Globus pallidus (tissue), 1 donor: Measurements from ENCODE around the gene TMEM179.
A peak's percentile ranks its signal among the peaks of the same experiment; 100 is the strongest.
"Not testable (repeated sequence)": the region's sequence is repeated elsewhere in the genome, so short reads cannot be mapped to it uniquely, and the experiment has no call there.

ENCODE experiments used
- DNase-seq: peaks from one replicate; pipeline ENCODE4 v3.0.0-alpha.2; 2015; ENCODE audit warnings: low spot score

The TMEM179 gene

GRCh38 chr14:104586832-104587620, 17.5 kb downstream of the TMEM179 start:
- peak; percentile 53 for DNase-seq

DNA sequence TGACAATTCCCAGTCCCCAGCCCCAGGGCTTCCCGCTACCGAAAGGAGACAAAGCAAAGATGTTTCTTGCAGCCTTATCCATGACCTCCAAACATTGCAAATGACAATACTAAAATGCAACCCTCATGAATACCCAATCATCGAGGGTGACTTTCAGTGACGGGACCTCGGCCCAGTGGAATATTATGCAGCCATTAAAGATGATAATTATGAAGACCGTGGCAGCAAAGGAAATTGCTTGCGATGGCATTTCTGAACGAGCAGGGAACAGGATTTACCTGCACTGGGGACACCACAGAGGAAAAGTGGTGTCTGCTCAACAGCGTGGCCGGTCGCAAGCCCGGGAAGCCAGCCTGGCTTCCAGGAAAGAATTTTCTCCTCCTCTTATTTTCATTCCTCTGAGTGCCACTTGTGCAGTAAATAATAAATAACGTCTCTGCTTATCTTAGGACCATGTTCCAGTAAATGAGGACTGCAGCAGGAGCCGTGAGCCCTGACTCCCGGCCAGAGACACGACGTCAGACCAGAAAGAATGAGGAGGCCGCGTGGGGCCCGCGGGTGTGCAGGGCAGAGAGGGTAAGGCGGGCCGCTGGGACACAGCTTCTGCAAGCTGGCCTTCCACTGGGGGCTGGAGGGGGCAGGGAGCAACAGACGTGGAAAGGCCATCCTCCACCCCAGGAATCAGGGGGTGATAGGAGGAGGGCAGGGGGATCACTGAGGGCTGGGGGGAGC, 18.4 kb downstream of the TMEM179 start:
- no peak for DNase-seq

DNA sequence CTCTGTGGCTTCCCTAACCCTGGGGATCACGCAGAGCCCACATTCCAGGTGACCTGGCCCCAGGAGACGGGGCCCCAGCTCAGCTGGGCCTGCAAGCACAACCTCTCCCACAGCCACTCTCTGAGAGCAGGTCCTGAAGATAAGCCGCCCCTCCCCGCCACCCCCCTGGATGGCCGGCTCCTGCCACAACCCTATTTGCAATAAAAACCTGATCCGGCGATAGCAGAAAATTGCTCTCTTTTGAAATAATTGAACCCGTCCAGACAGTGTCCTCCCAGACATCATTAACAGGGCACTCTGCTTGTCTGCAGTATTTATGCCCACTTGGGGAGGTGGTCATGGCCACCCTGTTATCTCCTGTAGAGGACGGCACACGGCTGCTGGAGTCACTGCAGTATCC, 20.0 kb downstream of the TMEM179 start:
- DNase-seq, result no peak

DNA sequence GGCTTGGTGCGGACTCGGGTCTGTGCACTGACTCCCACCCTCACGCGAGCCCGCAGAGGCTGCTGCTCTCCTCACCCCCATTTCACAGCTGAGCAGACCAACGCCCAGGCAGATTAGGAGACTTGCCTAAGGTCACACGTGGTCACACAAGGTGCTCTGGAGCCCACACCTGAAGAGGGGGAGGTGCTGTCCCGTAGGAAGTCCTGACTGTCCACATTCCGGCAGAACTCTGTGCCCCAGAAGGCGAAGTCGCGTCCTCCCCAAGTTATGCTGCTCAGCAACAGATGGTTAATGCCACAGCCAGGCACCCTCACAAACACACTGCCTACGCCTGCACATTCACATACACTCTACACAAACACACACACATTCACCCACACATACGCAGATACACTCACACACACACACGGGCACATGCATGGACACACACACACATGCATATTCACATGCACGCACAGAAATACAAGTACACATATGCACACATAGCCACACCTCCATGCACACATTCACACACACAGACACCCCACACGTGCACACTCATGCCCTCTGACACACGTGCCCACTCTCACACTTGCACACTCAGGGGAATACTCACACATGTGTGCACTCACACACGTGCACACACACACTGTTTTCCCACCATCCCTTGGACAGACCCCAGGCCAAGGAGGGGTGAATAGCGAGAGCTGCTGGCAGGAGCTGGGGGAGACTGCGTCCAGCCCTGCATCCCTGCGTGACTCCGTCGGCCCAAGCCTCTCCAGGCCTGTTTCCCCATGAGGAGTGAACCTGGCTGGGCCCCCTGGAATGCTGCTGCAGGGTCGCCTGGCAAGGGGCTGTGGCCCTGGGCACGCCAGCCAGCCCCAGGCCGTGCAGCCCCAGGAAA, 20.9 kb downstream of the TMEM179 start:
- no peak for DNase-seq

GRCh38 chr14:104582662-104583061, 21.9 kb downstream of the TMEM179 start:
- DNase-seq, result no peak

DNA sequence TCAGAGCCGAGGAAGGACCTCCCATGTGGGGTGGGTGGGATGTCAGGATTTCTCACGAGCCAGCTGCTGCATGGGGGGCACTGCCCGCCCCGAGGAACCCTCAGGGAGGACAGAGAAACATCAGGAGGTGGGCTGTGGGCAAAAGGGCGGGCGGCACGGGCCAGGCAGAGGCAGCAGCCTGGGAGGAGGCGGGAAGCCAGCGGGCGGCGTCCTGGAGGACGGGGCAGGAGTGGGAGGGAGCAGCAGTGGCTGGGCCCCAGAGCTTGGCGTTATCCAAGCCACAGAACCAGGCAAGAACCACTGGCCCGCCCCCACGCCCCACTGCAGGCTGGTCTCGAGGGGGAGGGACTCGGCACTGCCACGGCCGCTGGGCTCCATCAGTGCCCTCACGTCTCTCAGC, 22.6 kb downstream of the TMEM179 start:
- no peak for DNase-seq

DNA sequence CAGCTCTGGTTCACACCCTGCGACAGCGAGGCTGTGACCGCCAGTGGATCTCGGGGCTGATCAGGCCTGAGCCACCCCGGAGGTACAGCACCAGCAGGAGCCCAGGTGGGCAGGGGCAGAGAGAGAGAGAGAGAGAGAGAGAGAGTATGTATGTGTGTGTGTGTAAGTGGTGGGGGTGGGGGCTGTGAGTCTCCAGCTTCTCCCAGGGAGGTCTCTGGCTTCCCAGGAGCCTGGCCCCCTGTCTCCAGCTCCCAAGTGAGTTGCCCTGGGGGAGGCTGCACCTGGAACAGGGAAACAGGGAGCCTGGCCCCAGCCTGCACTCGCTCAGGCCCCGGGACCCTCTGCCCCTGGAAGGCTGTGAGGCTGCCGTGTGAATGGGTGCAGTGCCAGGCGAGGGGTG, 23.1 kb downstream of the TMEM179 start:
- no peak for DNase-seq

DNA sequence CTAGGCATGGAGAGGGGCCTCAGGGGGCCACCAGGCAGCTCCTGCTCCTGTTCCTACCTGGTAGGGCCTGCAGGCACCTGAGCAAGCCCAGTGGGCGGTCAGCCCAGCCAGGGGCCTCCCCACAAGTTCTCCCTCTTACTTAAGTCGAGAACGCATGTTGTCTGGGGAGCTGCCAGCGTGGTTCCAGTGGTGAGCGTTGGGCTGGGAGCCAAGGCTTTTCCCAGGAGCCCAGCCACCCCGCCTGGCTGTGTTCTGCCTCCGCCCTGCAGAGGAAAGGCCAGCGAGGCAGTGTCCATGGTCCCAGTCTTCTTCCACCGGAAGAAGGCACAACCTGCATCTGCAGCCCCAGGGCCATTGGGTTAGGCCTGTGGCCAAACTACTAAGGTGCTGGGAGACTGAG, 23.6 kb downstream of the TMEM179 start:
- no peak for DNase-seq

DNA sequence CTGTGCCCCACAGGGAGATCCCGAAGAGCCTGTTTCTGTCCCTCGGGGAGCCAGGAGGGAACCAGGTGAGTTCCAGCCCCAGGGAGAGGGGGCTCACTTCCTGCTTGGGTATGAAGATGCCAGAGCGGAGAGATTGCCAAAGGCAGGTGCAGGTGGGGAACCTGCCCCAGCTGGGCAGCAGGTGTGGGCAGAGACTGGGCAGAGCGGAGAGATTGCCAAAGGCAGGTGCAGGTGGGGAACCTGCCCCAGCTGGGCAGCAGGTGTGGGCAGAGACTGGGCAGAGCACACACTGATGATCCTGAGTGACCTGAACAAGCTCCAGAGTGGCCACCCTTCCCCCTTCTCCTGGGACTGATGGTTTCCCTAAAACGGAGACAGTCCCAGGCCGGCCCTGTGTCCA, 24.6 kb downstream of the TMEM179 start:
- not testable (repeated sequence) for DNase-seq

- DNase-seq, result no peak
These were observed 25.1 kb downstream of the TMEM179 start, which contains the start of gene C14orf180 for GRCh38 chr14:104579507-104579906. TSS of gene C14orf180 (plus strand) at chr14:104579764. CDS start at chr14:104586431, 6,667 bp downstream.

GRCh38 chr14:104578321-104578720, 26.3 kb downstream of the TMEM179 start:
- DNase-seq, result no peak

- no peak for DNase-seq
These were observed 26.7 kb downstream of the TMEM179 start for GRCh38 chr14:104577847-104578301.

DNA sequence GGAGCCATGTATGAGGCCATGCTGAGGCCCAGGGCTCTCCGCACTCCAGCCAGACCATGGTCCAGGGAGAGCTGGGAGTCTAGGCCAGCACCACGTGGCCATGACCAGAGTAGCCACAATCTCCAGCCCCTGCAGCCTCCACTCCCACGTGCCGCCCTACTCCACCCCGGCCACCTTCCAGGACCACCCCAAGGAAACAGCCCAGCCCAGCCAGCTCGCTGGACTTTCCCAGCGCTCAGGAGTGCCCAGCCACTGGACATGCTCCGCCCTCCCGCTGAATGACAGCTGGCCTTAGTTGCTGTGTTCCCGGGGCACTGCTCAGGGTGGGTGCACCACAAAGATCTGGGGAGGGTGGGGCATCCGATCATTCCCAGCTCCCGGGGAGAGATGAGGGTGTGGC, 27.1 kb downstream of the TMEM179 start:
- no peak for DNase-seq

DNA sequence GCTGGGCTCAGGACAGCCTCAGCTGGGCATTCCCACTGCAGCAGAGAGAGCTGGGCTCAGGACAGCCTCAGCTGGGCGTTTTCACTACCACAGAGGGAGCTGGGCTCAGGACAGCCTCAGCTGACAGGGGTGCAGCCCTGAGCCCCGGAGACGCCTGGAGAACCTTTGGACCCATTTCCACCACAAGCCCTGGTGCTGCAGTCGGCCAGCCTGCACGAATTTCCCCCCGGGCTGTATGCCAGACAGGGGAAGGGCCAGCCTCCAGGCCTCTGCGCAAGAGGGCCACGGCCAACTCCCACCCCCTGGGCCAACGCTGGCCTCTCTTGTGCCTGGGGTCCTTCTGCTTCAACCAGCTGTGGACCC, 27.6 kb downstream of the TMEM179 start:
- no peak for DNase-seq

DNA sequence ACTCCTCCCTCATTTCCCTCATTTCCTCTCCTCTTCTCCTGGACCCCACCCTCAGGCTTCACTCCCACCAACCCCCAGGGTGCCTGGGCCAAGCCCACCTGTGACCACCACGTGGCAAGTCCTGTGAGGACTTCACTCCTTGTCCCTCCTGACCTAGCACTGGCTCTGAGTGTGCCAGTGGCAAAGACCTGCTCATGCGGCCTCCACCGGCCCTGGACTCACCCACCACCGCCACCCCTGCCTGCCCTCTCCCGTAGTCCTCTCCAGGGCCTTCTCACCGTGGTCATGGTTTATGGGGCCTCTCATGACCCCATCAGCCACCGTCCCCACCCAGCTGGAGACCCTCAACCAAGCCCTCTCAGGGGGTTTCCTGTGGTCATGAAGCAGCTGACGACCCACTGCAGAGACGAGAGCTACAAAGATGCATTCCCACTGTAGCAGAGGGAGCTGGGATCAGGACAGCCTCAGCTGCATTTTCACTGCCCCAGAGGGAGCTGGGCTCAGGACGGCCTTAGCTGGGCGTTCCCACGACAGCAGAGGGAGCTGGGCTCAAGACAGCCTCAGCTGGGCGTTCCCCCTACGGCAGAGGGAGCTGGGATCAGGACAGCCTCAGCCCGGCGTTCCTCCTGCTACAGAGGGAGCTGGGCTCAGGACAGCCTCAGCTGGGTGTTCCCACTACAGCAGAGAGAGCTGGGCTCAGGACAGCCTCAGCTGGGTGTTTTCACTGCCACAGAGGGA, 28.2 kb downstream of the TMEM179 start:
- no peak for DNase-seq

DNA sequence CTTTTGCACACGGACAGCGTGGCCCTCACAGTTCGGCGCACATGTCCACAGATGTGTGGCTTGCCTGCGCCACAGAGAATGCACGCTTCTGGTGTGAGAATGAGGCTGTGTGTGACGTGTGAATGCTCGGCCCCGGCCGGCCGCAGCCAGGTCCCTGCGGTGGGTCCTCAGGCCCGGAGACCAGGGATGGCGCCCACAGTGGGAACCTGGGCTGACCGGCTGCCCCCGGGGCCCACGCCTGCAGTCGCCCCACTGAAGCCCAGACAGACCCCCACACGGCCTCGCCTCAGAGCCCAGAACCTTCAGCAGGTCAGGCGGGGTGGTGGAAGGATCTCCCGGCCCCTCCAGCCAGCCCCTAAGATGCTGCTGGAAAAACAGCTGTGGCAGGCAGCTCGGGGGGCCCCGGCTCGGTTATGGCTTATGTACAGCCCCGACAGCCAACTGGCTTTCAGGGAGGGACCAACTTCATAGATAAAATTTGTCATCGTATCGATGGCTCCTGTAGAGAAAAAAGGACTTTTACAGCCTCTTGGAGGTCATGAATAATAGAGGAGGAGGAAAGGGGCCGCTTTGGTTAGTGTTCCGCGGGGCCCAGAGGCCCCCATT, 29.5 kb downstream of the TMEM179 start:
- no peak for DNase-seq

GRCh38 chr14:104574536-104574935, 30.0 kb downstream of the TMEM179 start:
- no peak for DNase-seq

DNA sequence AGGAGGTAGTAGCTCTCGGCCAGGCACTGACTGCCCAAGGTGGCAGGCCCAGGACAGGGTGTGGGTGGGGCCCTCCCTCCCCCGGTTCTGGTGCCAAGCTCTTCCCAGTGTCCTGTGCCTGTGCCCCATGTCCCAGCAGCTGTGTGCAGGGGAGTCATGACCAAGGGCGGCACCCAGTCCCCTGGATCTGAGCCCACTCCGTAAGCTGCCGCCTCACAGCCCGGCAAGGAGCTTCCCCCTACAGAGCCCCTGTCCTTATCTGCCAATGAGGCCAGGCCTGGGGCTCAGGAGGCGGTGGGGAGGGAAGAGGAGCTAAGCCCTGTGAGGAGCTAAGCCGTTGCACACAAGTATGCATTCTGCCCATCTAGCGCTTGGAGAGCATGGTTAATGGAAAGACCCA, 30.6 kb downstream of the TMEM179 start:
- no peak for DNase-seq

- no peak for DNase-seq
These were observed 31.9 kb downstream of the TMEM179 start for GRCh38 chr14:104572668-104573067.

- no peak for DNase-seq
These were observed 32.4 kb downstream of the TMEM179 start for GRCh38 chr14:104572024-104572626.

DNA sequence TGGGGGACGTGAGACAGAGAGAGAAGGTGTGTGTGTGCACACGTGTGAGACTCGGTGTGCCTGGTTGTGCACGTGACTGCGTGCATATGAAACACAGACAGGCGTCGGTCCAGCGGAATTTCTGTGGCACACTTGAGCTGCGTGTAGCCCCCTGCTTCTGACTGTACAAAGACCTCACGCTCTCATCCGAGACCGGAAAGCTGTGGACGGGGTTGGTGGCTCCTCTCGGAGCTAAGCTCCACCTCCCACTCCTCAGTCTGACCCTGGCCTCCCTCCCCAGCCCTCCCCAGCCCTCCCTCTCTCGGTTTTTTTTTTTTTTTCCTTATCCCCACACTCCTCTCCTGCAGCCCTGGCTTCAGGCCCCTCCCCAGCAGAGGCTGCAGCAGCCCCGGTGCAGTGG, 33.3 kb downstream of the TMEM179 start:
- DNase-seq, result no peak
